MM.1S (cell line): ENCODE measurements around the gene NCKAP5.

ENCODE experiments used
- DNase-seq: peaks from one replicate; pipeline ENCODE4 v3.0.0-alpha.2; 2015
- H2AFZ ChIP-seq: fragments of 300-600 bp; sonication (generic); 2 replicates; pipeline ENCODE4 v1.6.0; 2016; ENCODE audit warnings: antibody characterized with exemption, low read length
- H3F3A ChIP-seq: fragments of 300-600 bp; sonication (generic); 2 replicates; pipeline ENCODE4 v1.6.1; 2016; ENCODE audit warnings: mild to moderate bottlenecking, antibody characterized with exemption, low read length, moderate library complexity, mixed read lengths; ENCODE audit not compliant: insufficient read depth
- H3K27ac ChIP-seq: fragments of 300-600 bp; sonication (generic); 2 replicates; pipeline ENCODE4 v1.5.1; 2016; ENCODE audit warnings: mild to moderate bottlenecking, low read length
- H3K27me3 ChIP-seq: fragments of 300-600 bp; sonication (generic); replicated peaks from 2 replicates; pipeline ENCODE4 v1.6.0; 2016; ENCODE audit warnings: low read length; ENCODE audit not compliant: insufficient read depth
- H3K36me3 ChIP-seq: fragments of 300-600 bp; sonication (generic); replicated peaks from 2 replicates; pipeline ENCODE4 v1.6.1; 2016; ENCODE audit warnings: mild to moderate bottlenecking, low read length, mixed read lengths; ENCODE audit not compliant: insufficient read depth
- H3K4me1 ChIP-seq: fragments of 300-600 bp; sonication (generic); 2 replicates; pipeline ENCODE4 v1.6.1; 2016; ENCODE audit warnings: low read length, mixed read lengths
- H3K4me2 ChIP-seq: fragments of 300-600 bp; sonication (generic); 2 replicates; pipeline ENCODE4 v1.6.0; 2016; ENCODE audit warnings: low read depth, low read length
- H3K4me3 ChIP-seq: fragments of 300-600 bp; sonication (generic); 2 replicates; pipeline ENCODE4 v1.5.1; 2016; ENCODE audit warnings: low read length, mixed read lengths
- H3K79me2 ChIP-seq: fragments of 300-600 bp; sonication (generic); 2 replicates; pipeline ENCODE4 v1.6.1; 2016; ENCODE audit warnings: mixed run types, low read length, mixed read lengths
- H3K9ac ChIP-seq: fragments of 300-600 bp; sonication (generic); 2 replicates; pipeline ENCODE4 v1.6.1; 2016; ENCODE audit warnings: low read length, mixed read lengths
- H3K9me2 ChIP-seq: fragments of 300-600 bp; sonication (generic); replicated peaks from 2 replicates; pipeline ENCODE4 v1.6.1; 2016; ENCODE audit warnings: mild to moderate bottlenecking, low read length, mixed read lengths; ENCODE audit not compliant: insufficient read depth
- H3K9me3 ChIP-seq: fragments of 300-600 bp; sonication (generic); replicated peaks from 2 replicates; pipeline ENCODE4 v1.6.1; 2016; ENCODE audit warnings: mild to moderate bottlenecking, low read length, mixed read lengths; ENCODE audit not compliant: insufficient read depth
- H4K20me1 ChIP-seq: fragments of 300-600 bp; sonication (generic); 2 replicates; pipeline ENCODE4 v1.6.1; 2016; ENCODE audit warnings: mild to moderate bottlenecking, low read length, moderate library complexity, mixed read lengths; ENCODE audit not compliant: insufficient read depth
- CTCF ChIP-seq: fragments of 300-600 bp; sonication (generic); IDR thresholded peaks from 2 replicates; pipeline ENCODE4 v1.5.1; 2016; ENCODE audit warnings: antibody characterized with exemption, low read length, mixed read lengths
- EZH2 ChIP-seq: fragments of 300-600 bp; sonication (generic); optimal IDR thresholded peaks from 2 replicates; pipeline ENCODE3; 2017; ENCODE audit warnings: low read depth, mild to moderate bottlenecking, antibody characterized with exemption, low read length, mixed read lengths
- EZH2phosphoT487 ChIP-seq: fragments of 300-600 bp; sonication (generic); IDR thresholded peaks from 2 replicates; pipeline ENCODE4 v1.6.1; 2018; ENCODE audit warnings: antibody characterized with exemption, low read length

NCKAP5 gene

GRCh38 chr2:132951008-132951714, 617.1 kb downstream of the NCKAP5 start:
- Histone ChIP-seq H3K27me3 (no peaks in the 10 kb centered on the region), H3K4me2 (peak overlapping the region; percentile 71), H2AFZ (peak overlapping the region; percentile 71), H3K9ac (peak overlapping the region; percentile 60), H3K9me2 (no peaks in the 10 kb centered on the region), H3K4me3 (peak overlapping the region; percentile 51), H3K9me3 (no peaks in the 10 kb centered on the region), H3K4me1 (peaks cover 27% of the 10 kb centered on the region), H3K79me2 (no peaks in the 10 kb centered on the region), H4K20me1 (no peaks in the 10 kb centered on the region), H3K36me3 (no peaks in the 10 kb centered on the region), H3F3A (peaks cover 8% of the 10 kb centered on the region), H3K27ac (peak overlapping the region; percentile 69)
- DNase-seq = peak; percentile 77
- TF ChIP-seq EZH2 (no peak), CTCF (no peak), EZH2phosphoT487 (no peak)

- Histone ChIP-seq H3K27me3 (no peaks in the 10 kb centered on the region), H3K4me1 (peaks cover 22% of the 10 kb centered on the region)
These were observed 619.2 kb downstream of the NCKAP5 start for GRCh38 chr2:132949108-132949507.

GRCh38 chr2:132948211-132948610, 620.1 kb downstream of the NCKAP5 start:
- no peak for DNase-seq
- H3K79me2 ChIP-seq = no peaks in the 10 kb centered on the region

More at GRCh38 chr2:132949108-132949507, 619.2 kb downstream of the NCKAP5 start:
- Histone ChIP-seq H3K79me2 (no peaks in the 10 kb centered on the region), H3K9me2 (no peaks in the 10 kb centered on the region), H3K4me2 (no peak overlapping the region), H3K4me3 (no peak overlapping the region), H3K27ac (no peak overlapping the region), H3K36me3 (no peaks in the 10 kb centered on the region), H4K20me1 (no peaks in the 10 kb centered on the region), H3K9ac (no peak overlapping the region), H3K9me3 (no peaks in the 10 kb centered on the region), H3F3A (peaks cover 8% of the 10 kb centered on the region), H2AFZ (no peak overlapping the region)
- DNase-seq = no peak
- TF ChIP-seq CTCF (no peak), EZH2 (no peak), EZH2phosphoT487 (no peak)

More at GRCh38 chr2:132948211-132948610, 620.1 kb downstream of the NCKAP5 start:
- Histone ChIP-seq H3K9me2 (no peaks in the 10 kb centered on the region), H3K9me3 (no peaks in the 10 kb centered on the region), H3K4me3 (no peak overlapping the region), H3K4me2 (no peak overlapping the region), H3K27ac (no peak overlapping the region), H2AFZ (no peak overlapping the region), H3K4me1 (peaks cover 16% of the 10 kb centered on the region), H3K9ac (no peak overlapping the region), H4K20me1 (no peaks in the 10 kb centered on the region), H3F3A (peaks cover 8% of the 10 kb centered on the region), H3K27me3 (no peaks in the 10 kb centered on the region), H3K36me3 (no peaks in the 10 kb centered on the region)
- TF ChIP-seq CTCF = no peak
- TF ChIP-seq EZH2phosphoT487 = no peak
- TF ChIP-seq EZH2 = no peak
